Panc1 (cell line): ENCODE measurements around the gene WFDC10A. TPM values are rescaled to one million over a fixed set of nuclear protein-coding genes. Genes with fewer than 3 reads are reported as not detected.
"Not testable (repeated sequence)": the region's sequence is repeated elsewhere in the genome, so short reads cannot be mapped to it uniquely, and the experiment has no call there.

Experiments used
- ATAC-seq: fragments of 200-7000 bp; cut with Tn5 transposase; 2 replicates; pipeline ENCODE4 v1.9.1; 2020; ENCODE audit warnings: mild to moderate bottlenecking, moderate library complexity
- BruUV-seq: library from RNA; stranded (reverse); fragments of 400-500 nt; replicated peaks from 2 replicates; lab custom pipeline; 2021; lab: Mats Ljungman, UMichigan
- CTCF ChIA-PET: fragments of 300-600 bp; sonication (Branson Sonifier 250); formaldehyde crosslinking; loops from one replicate; lab custom pipeline; 2022; ENCODE audit warnings: antibody characterized with exemption; lab: Charles Lee
- POLR2A ChIA-PET: fragments of 300-600 bp; sonication (Branson Sonifier 250); formaldehyde crosslinking; loops from one replicate; lab custom pipeline; 2022; ENCODE audit warnings: antibody characterized with exemption; lab: Charles Lee
- DNase-seq: peaks from one replicate; pipeline ENCODE4 v3.0.0-alpha.2; 2010; ENCODE audit warnings: low read depth, low spot score
- H3K27ac ChIP-seq: 2 replicates; pipeline ENCODE4 v1.5.1; 2011; ENCODE audit warnings: mild to moderate bottlenecking, low read length, inconsistent platforms
- H3K27me3 ChIP-seq: fragments of 200-500 bp; sonication (Bioruptor generic); 2 replicates; pipeline ENCODE4 v1.6.0; 2014; ENCODE audit warnings: low read length, inconsistent platforms; ENCODE audit not compliant: control insufficient read depth, insufficient read depth
- H3K36me3 ChIP-seq: fragments of 200-500 bp; sonication (Bioruptor generic); 2 replicates; pipeline ENCODE4 v1.5.1; 2014; ENCODE audit warnings: inconsistent platforms, mild to moderate bottlenecking, low read length, moderate library complexity; ENCODE audit not compliant: control insufficient read depth, insufficient read depth
- H3K4me1 ChIP-seq: 2 replicates; pipeline ENCODE4 v1.5.1; 2011; ENCODE audit warnings: inconsistent platforms, mild to moderate bottlenecking, low read length, moderate library complexity; ENCODE audit not compliant: control insufficient read depth, insufficient read depth
- H3K4me3 ChIP-seq, 2 experiments: 2 replicates each; pipeline ENCODE4 v1.5.1; 2011 to 2012; ENCODE audit warnings: low read depth in 2 of 2, low read length in 2 of 2, mild to moderate bottlenecking in 2 of 2, inconsistent platforms in 1 of 2, moderate library complexity in 1 of 2
- H3K9me3 ChIP-seq: fragments of 200-500 bp; sonication (Bioruptor generic); 2 replicates; pipeline ENCODE4 v1.5.1; 2014; ENCODE audit warnings: low read depth, mild to moderate bottlenecking, inconsistent platforms, low read length, moderate library complexity; ENCODE audit not compliant: control insufficient read depth, insufficient read depth
- CTCF ChIP-seq: fragments of 450-650 bp; IDR thresholded peaks from 2 replicates; pipeline ENCODE4 v1.5.1; 2017; ENCODE audit warnings: mild to moderate bottlenecking
- POLR2AphosphoS5 ChIP-seq: IDR thresholded peaks from 2 replicates; pipeline ENCODE4 v1.6.1; 2012; ENCODE audit warnings: mild to moderate bottlenecking, low read depth, low read length, moderate library complexity
- REST ChIP-seq, 2 experiments: IDR thresholded peaks; 2 replicates each; pipeline ENCODE4 v1.6.1; 2011 to 2012; ENCODE audit warnings: low read depth in 2 of 2, control low read depth in 1 of 2, low read length in 1 of 2, mild to moderate bottlenecking in 1 of 2, moderate library complexity in 1 of 2; ENCODE audit not compliant: insufficient read depth in 1 of 2
- SIN3A ChIP-seq: IDR thresholded peaks from 2 replicates; pipeline ENCODE4 v1.6.1; 2012; ENCODE audit warnings: low read depth, mild to moderate bottlenecking, low read length, moderate library complexity, borderline replicate concordance; ENCODE audit not compliant: insufficient read depth
- TCF7L2 ChIP-seq: IDR thresholded peaks from 2 replicates; pipeline ENCODE4 v1.6.1; 2011; ENCODE audit warnings: mild to moderate bottlenecking, low read depth, low read length, inconsistent platforms
- in situ Hi-C: cut with HindIII; loops from 2 replicates; pipeline ENCODE4 v1.10.0; 2016; ENCODE audit warnings: low sequenced_read_pairs, low pct_unique_long_range_greater_than_20kb
- intact Hi-C: fragments of 100-400 bp; cut with micrococcal nuclease; formaldehyde crosslinking; loops from one replicate; pipeline ENCODE4 v1.10.0; 2022; ENCODE audit not compliant: unreplicated experiment
- total RNA-seq: library from RNA; stranded (reverse); gene quantifications from one replicate; pipeline ENCODE4 v1.2.1, GENCODE V29; 2021; ENCODE audit not compliant: unreplicated experiment

WFDC10A gene
- total RNA-seq, 1 experiment from 2014 or later = not detected

GRCh38 chr20:45636513-45636912, 7.0 kb downstream of the WFDC10A start:
- CTCF ChIA-PET = no interaction called here
- Histone ChIP-seq H3K27ac (no peak overlapping the region), H3K36me3 (no peaks in the 10 kb centered on the region), H3K9me3 (no peaks in the 10 kb centered on the region), H3K27me3 (no peaks in the 10 kb centered on the region), H3K4me1 (no peaks in the 10 kb centered on the region), H3K4me3 (no peak overlapping the region)
- TF ChIP-seq REST (IDR thresholded peaks at IDR 0.05; ENCODE audit: insufficient read depth in 1 of 2, low read depth in 2 of 2, low read length in 1 of 2) (no peak), SIN3A (no peak), POLR2AphosphoS5 (no peak), TCF7L2 (no peak), CTCF (no peak)
- DNase-seq = no peak
- intact Hi-C loops = no loop called here
- ATAC-seq = no peak
- BruUV-seq = no TSS peak
- in situ Hi-C loops = no loop called here
- POLR2A ChIA-PET = no interaction called here

GRCh38 chr20:45639687-45640086, 10.1 kb downstream of the WFDC10A start:
- H3K36me3 ChIP-seq = no peaks in the 10 kb centered on the region
- DNase-seq (no peak), ATAC-seq (no peak)
- H3K4me3 ChIP-seq = no peak overlapping the region
- H3K27me3 ChIP-seq = peaks cover 2% of the 10 kb centered on the region; the same call in 1 of the 2 replicates
- no peaks in the 10 kb centered on the region for H3K4me1 ChIP-seq
- no peak for TF ChIP-seq CTCF
- TF ChIP-seq REST (IDR thresholded peaks at IDR 0.05; ENCODE audit: insufficient read depth in 1 of 2, low read depth in 2 of 2, low read length in 1 of 2) = no peak
- TF ChIP-seq SIN3A = no peak
- TF ChIP-seq TCF7L2 = no peak
- no peak for TF ChIP-seq POLR2AphosphoS5
- BruUV-seq = no TSS peak
- CTCF ChIA-PET = no interaction called here
- no peak overlapping the region for H3K27ac ChIP-seq
- in situ Hi-C loops (no loop called here), intact Hi-C loops (no loop called here)
- POLR2A ChIA-PET = no interaction called here
- H3K9me3 ChIP-seq = no peaks in the 10 kb centered on the region

- H3K4me3 ChIP-seq, ATAC-seq, H3K27me3 ChIP-seq, in situ Hi-C loops, H3K9me3 ChIP-seq, H3K36me3 ChIP-seq, BruUV-seq, H3K27ac ChIP-seq, POLR2A ChIA-PET, H3K4me1 ChIP-seq, CTCF ChIA-PET, DNase-seq, intact Hi-C loops: not testable (repeated sequence)
These were observed 11.5 kb downstream of the WFDC10A start for GRCh38 chr20:45641076-45641475.

GRCh38 chr20:45645869-45646268, 16.3 kb downstream of the WFDC10A start:
- CTCF ChIA-PET = not testable (repeated sequence)

More at GRCh38 chr20:45645869-45646268, 16.3 kb downstream of the WFDC10A start:
- H3K4me3 ChIP-seq, in situ Hi-C loops, POLR2A ChIA-PET, intact Hi-C loops, DNase-seq, BruUV-seq, H3K36me3 ChIP-seq, H3K4me1 ChIP-seq, H3K9me3 ChIP-seq, H3K27me3 ChIP-seq, H3K27ac ChIP-seq, ATAC-seq: not testable (repeated sequence)
